HG03442 (cell line): ENCODE results near the gene ACSS2.

ENCODE experiments used
- ATAC-seq: cut with Tn5 transposase; IDR thresholded peaks from one replicate; pipeline ENCODE4 v1.9.1; 2021; ENCODE audit warnings: mild to moderate bottlenecking, moderate library complexity; ENCODE audit not compliant: unreplicated experiment

The ACSS2 gene

DNA sequence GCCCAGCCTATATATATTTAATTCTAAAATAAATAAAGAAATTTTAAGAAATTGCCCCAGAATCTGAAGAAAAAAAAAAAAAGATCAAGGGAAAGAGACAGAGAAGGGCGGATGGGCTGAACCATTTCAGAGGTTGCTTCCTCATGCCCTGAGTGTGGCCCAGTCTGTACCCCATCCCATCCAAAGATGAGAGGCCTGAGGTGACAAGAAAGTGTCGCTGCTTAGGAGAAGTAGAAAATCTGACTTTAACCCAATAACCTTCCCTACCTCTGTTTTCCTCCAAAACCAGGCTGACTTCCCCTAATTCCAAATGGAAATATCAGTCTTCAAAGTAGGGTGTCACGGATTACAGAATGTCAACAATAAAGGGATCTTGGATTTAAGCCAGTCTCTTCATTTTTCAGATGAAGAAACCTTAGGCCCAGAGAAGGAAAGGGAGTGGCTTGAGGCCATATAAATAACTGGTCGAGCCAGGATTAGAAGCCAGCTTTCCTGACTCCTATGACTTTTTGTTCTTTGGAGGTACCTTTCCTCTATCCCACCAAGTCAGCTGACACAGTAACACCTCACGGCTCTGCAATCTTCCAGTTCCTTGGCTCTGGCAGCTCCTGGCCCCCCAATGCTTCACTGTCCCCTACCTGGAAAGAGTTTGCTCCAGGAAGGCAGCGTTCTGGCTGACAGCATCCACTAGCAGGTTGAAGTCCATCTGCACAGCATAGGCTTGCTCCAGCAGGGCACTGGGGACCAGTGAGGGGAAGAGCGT, 69.1 kb downstream of the ACSS2 start:
- ATAC-seq, result no peak

DNA sequence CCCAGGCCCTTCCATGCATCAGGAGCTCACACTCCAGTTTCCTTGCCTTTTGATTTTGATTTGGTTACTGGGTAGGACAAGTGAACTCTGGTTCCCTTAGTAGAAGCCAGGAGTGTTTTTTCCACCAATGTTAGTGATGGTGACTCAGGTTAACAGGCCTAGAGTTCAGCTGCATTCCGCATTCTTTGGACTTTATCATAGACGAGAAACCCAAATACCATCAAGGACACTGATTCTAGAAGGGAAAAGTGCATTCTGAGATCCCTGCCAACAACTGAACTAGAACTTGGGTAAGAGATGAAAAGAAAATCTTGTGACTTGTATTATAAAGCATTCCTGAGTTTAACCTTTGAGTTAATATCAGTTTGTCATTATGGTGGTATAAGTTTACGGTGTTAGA, 70.2 kb downstream of the ACSS2 start:
- ATAC-seq, result no peak

- ATAC-seq, result no peak
These were observed 70.9 kb downstream of the ACSS2 start for GRCh38 chr20:34947336-34947735.

- ATAC-seq, result no peak
These were observed 71.6 kb downstream of the ACSS2 start for GRCh38 chr20:34948030-34948429.

DNA sequence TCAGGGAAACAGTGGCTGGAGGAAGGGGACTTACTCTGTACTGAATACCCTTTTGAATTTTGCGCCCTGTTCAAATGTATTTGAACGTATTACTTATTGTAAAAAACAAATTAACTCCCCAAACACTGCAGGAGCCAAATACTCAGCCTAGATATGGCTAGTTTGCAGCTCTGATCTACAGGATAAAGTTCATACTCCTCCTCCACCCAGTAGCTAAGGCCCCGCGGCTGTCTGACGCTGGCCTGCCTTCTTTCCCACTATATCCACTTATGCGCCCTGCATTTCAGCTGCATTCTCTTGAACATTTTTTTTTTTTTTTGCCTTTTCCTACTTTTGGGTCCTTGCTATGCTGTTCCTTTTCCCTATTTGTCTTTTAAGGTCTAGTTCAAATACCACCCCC, 72.7 kb downstream of the ACSS2 start:
- ATAC-seq, result no peak

DNA sequence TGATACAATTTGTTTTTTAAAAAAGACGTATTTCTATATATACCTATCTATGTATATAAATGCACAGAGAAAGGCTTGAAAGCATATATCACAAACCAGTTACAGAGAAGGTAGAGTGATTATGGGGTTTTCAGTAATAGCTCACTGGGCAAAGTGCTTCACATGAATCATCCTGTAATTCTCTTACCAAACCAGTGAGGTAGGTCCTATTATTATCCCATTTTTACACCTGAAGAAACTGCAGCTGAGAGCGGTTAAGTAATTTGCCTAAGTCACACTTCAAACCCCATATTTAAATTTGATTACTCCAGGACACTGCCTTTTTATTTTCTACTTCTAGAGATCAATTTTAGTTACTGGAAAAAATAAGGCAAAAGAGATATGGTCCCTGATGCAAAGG, 74.8 kb downstream of the ACSS2 start:
- ATAC-seq, result no peak

GRCh38 chr20:34951652-34952051, 75.2 kb downstream of the ACSS2 start:
- ATAC-seq, result no peak

- ATAC-seq, result no peak
These were observed 76.3 kb downstream of the ACSS2 start for GRCh38 chr20:34952671-34953070.

DNA sequence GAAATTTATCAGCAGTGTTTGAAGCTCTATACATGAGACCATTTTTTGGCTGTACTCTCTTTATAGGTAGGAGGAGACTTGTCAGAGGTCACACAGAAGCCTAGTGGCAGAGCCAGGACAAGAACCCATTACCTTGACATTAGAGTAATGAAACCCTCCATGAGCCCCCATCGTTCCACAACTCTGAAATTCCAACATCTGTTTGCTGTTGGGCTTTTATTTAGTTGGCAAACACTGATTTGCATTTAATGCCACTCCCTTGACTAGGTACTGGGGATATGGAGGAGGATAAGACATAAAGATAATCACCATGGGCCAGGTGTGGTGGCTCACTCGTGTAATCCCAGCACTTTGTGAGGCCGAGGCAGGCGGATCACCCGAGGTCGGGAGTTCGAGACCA, 77.5 kb downstream of the ACSS2 start:
- no peak for ATAC-seq

GRCh38 chr20:34954904-34955230, 78.5 kb downstream of the ACSS2 start:
- no peak for ATAC-seq

- peak; percentile 80 for ATAC-seq
These were observed 79.0 kb downstream of the ACSS2 start, which contains the start of the genes GSS and MYH7B for GRCh38 chr20:34955231-34956040. Gene GSS (minus strand): TSS chr20:34955806. CDS start chr20:34951852, 3,954 bp downstream. Gene MYH7B (plus strand): TSS chr20:34955868. CDS start chr20:34978006, 22,138 bp downstream.

GRCh38 chr20:34956041-34956458, 79.6 kb downstream of the ACSS2 start:
- no peak for ATAC-seq

GRCh38 chr20:34956751-34957472, 80.5 kb downstream of the ACSS2 start:
- ATAC-seq, result no peak

DNA sequence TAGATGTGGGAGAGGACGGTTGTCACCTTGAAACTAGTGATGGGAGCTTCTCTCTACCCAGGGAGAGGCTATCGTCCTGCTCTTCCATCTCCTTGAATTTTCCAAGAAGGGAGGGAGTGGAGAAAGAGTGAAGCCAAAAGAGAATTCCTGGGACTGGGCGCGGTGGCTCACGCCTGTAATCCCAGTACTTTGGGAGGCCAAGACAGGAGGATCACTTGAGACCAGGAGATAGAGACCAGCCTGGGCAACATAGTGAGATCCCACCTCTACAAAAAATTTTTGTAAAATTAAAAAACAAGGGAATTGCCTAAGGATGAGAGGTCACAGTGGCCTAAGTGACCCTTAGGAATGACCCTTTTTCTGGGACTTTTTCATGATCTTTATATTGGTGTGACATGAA, 88.1 kb downstream of the ACSS2 start:
- no peak for ATAC-seq

DNA sequence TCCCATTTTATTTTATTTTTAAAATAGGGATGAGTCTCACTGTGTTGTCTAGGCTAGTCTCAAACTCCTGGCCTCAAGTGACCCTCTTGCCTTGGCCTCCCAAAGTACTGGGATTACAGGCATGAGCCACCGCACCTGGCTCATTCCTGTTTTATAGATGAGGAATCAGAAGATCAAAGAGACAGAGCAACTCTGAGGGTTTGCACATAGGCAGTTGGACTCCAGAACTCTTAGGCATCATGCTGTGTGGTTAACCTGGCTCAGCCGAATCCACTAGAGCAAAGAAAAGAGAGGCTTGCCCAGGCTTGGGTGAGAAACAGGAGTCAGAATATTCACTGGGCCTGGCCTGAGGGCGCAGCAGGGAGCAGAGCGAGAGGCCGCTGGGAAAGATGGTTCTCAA, 88.6 kb downstream of the ACSS2 start:
- ATAC-seq, result no peak

DNA sequence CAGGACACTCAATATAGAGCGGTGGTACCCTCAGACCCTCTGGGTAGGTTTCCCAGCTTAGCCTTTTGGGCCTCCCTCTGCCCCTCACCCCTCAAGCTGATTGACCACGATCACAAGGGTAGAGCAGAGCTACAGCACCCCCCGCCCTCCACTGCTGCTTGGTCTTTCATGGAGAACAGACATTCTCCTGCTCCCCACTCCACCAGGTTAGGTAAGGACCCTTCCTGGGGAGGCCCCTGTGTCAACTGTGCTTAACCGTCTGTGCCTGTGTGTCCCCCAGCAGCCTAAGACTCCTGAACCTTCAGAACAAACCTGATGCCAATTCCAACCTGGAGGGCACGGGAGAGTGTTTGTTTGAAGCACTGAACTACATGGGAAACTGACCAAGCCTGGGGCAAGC, 91.0 kb downstream of the ACSS2 start:
- ATAC-seq, result no peak

- no peak for ATAC-seq
These were observed 91.8 kb downstream of the ACSS2 start for GRCh38 chr20:34968042-34968775.

GRCh38 chr20:34970193-34970840, 93.9 kb downstream of the ACSS2 start:
- no peak for ATAC-seq

DNA sequence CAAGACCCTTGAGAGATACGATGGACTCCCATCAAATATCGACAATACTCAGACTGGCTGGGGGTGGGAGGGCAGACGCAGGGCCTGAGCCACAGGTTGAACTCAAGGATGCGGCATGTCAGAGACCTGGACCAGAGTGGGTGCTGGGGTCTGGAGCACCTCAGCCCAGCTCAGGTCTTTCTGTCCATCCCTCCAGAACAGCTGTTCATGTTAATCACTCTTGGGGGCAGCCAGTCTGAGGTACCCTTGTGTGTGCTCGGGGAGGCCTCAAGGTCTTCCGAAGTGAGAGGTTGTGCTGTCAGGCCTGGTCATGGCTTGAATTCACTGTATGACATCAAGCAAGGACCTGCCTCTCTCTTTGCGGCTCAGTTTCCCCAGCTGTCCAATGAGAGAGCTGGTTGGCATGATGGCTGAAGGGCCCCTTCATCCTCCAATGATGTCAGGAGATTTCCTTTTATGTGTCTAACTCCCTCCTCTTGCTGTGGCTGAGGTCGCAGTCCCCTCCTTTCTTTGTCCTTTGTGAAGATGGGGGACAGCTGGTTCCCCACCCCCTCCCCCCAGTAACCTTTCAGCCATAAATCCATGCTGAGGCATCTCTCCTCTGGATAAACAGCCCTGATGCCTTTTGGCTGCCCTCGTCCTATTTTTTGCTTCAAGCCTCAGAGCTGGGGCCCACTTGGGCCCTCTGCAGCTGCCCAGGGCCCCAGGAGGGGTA, 94.6 kb downstream of the ACSS2 start:
- ATAC-seq, result no peak
